HepG2 (cell line): ENCODE measurements around the gene LHFPL2. TPM values are rescaled to one million over a fixed set of nuclear protein-coding genes. Genes with fewer than 3 reads are reported as not detected.

Experiments
- ATAC-seq: fragments of 200-7000 bp; cut with Tn5 transposase; 3 replicates; pipeline ENCODE4 v1.9.1; 2020; ENCODE audit warnings: mild to moderate bottlenecking, moderate library complexity
- BruUV-seq: library from RNA; stranded (reverse); fragments of 400-500 nt; replicated peaks from 2 replicates; lab custom pipeline; 2021; lab: Mats Ljungman, UMichigan
- CTCF ChIA-PET: fragments of 300-600 bp; formaldehyde crosslinking; extraction: SDS; loops from one replicate; lab custom pipeline; 2021; ENCODE audit warnings: low total read pairs, inconsistent platforms, low intra/inter-chr PET ratio; lab: Yijun Ruan, JAX
- POLR2A ChIA-PET: fragments of 350-600 bp; sonication (Branson Sonifier 250); formaldehyde crosslinking; loops from one replicate; lab custom pipeline; 2020; ENCODE audit warnings: antibody characterized with exemption, inconsistent platforms; lab: Yijun Ruan, JAX
- DNase-seq: peaks from one replicate; pipeline ENCODE4 v3.0.0-alpha.2; 2015; ENCODE audit warnings: low spot score
- FAIRE-seq: peaks from 3 replicates; lab custom pipeline; 2011; peaks lifted over from hg19 to GRCh38; lab: Jason Lieb, UNC
- H2AFZ ChIP-seq: one replicate; pipeline ENCODE4 v1.6.1; 2011; ENCODE audit warnings: low read length, inconsistent platforms
- H3K27ac ChIP-seq: fragments of 300-600 bp; 3 replicates; pipeline ENCODE4 v1.8.0; 2011; ENCODE audit warnings: mixed run types, mild to moderate bottlenecking, mixed read lengths, low read length, inconsistent platforms; ENCODE audit not compliant: insufficient read depth; ENCODE audit errors: extremely low read length
- H3K27me3 ChIP-seq, 2 experiments: fragments of 200-600 bp in 1 of 2; 2 replicates in 1 of 2; 3 replicates in 1 of 2; pipeline versions ENCODE4 v1.6.0 to v1.8.0; 2011; ENCODE audit warnings: low read length in 2 of 2, mild to moderate bottlenecking in 2 of 2, moderate library complexity in 2 of 2, inconsistent platforms in 1 of 2; ENCODE audit not compliant: insufficient read depth in 2 of 2, control insufficient read depth in 1 of 2
- H3K36me3 ChIP-seq, 2 experiments: fragments of 200-600 bp in 1 of 2; replicated peaks in 1 of 2; 2 replicates in 1 of 2; 3 replicates in 1 of 2; pipeline versions ENCODE4 v1.5.1 to v1.8.0; 2011; ENCODE audit warnings: low read length in 2 of 2, inconsistent platforms in 1 of 2; ENCODE audit not compliant: insufficient read depth in 2 of 2, control insufficient read depth in 1 of 2
- H3K4me1 ChIP-seq: 2 replicates; pipeline ENCODE4 v1.5.1; 2012; ENCODE audit warnings: low read length, inconsistent platforms; ENCODE audit not compliant: insufficient read depth
- H3K4me2 ChIP-seq: 2 replicates; pipeline ENCODE4 v1.6.0; 2011; ENCODE audit warnings: low read depth, low read length, inconsistent platforms
- H3K4me3 ChIP-seq, 3 experiments: fragments of 200-600 bp in 1 of 3; sonication (generic), shearing (Covaris generic) in 1 of 3; replicated peaks in 1 of 3; 2 replicates each; pipeline ENCODE4 v1.5.1; 2011 to 2016; ENCODE audit warnings: low read length in 3 of 3, inconsistent platforms in 2 of 3, low read depth in 2 of 3, mild to moderate bottlenecking in 2 of 3, control low read depth in 1 of 3, mixed read lengths in 1 of 3; ENCODE audit not compliant: insufficient read depth in 1 of 3
- H3K79me2 ChIP-seq: one replicate; pipeline ENCODE4 v1.6.1; 2011; ENCODE audit warnings: low read length, inconsistent platforms; ENCODE audit not compliant: insufficient read depth
- H3K9ac ChIP-seq: 2 replicates; pipeline ENCODE4 v1.6.0; 2011; ENCODE audit warnings: mild to moderate bottlenecking, low read depth, low read length, inconsistent platforms; ENCODE audit not compliant: insufficient read depth
- H3K9me3 ChIP-seq: 2 replicates; pipeline ENCODE4 v1.5.1; 2012; ENCODE audit warnings: mild to moderate bottlenecking, low read length
- H4K20me1 ChIP-seq: 2 replicates; pipeline ENCODE4 v1.6.0; 2011; ENCODE audit warnings: inconsistent platforms, mild to moderate bottlenecking, low read length, moderate library complexity; ENCODE audit not compliant: insufficient read depth
- CENPX ChIP-seq: sonication (generic); formaldehyde crosslinking; IDR thresholded peaks from 2 replicates; pipeline ENCODE4 v1.9.0; 2021; ENCODE audit warnings: mild to moderate bottlenecking, missing genetic modification reagents, moderate library complexity
- DR1 ChIP-seq: sonication (generic); formaldehyde crosslinking; IDR thresholded peaks from 2 replicates; pipeline ENCODE4 v1.8.0; 2021; ENCODE audit warnings: mild to moderate bottlenecking, missing genetic modification reagents, inconsistent platforms
- EED ChIP-seq: sonication (generic); formaldehyde crosslinking; IDR thresholded peaks from 2 replicates; pipeline ENCODE4 v1.5.0; 2020; ENCODE audit warnings: mild to moderate bottlenecking, missing genetic modification reagents
- ETV6 ChIP-seq: sonication (generic); formaldehyde crosslinking; conservative IDR thresholded peaks from 2 replicates; pipeline ENCODE4 v1.4.0; 2020; ENCODE audit warnings: missing genetic modification reagents
- FLYWCH1 ChIP-seq: sonication (generic); formaldehyde crosslinking; IDR thresholded peaks from 2 replicates; pipeline ENCODE4 v1.8.1; 2023; ENCODE audit warnings: mild to moderate bottlenecking, missing genetic modification reagents
- HNRNPL ChIP-seq: fragments of 200-400 bp; formaldehyde crosslinking; IDR thresholded peaks from 2 replicates; pipeline ENCODE4 v1.6.1; 2017; ENCODE audit warnings: mild to moderate bottlenecking, low read depth, low read length
- HOXA7 ChIP-seq: sonication (generic); formaldehyde crosslinking; IDR thresholded peaks from 2 replicates; pipeline ENCODE4 v1.8.1; 2022; ENCODE audit warnings: mild to moderate bottlenecking, missing genetic modification reagents, moderate library complexity
- JDP2 ChIP-seq: sonication (generic); formaldehyde crosslinking; IDR thresholded peaks from 2 replicates; pipeline ENCODE4 v1.8.1; 2022; ENCODE audit warnings: missing genetic modification reagents, borderline replicate concordance
- KLF9 ChIP-seq: IDR thresholded peaks from 2 replicates; pipeline ENCODE4 v1.6.1; 2016; ENCODE audit warnings: low read depth
- LRRFIP1 ChIP-seq: sonication (generic); formaldehyde crosslinking; conservative IDR thresholded peaks from 2 replicates; pipeline ENCODE4 v1.4.0; 2020; ENCODE audit warnings: missing genetic modification reagents
- MAF1 ChIP-seq: sonication (generic); formaldehyde crosslinking; IDR thresholded peaks from 2 replicates; pipeline ENCODE4 v1.5.0; 2020; ENCODE audit warnings: missing genetic modification reagents, borderline replicate concordance
- MIXL1 ChIP-seq: IDR thresholded peaks from 2 replicates; pipeline ENCODE4 v1.6.1; 2016
- RFX5 ChIP-seq: IDR thresholded peaks from 2 replicates; pipeline ENCODE4 v1.6.1; 2011; ENCODE audit warnings: low read depth, low read length, improper control_type of control experiment
- STAT5B ChIP-seq: sonication (generic); formaldehyde crosslinking; IDR thresholded peaks from 2 replicates; pipeline ENCODE4 v1.4.0; 2020; ENCODE audit warnings: missing genetic modification reagents
- ZC3H4 ChIP-seq: sonication (generic); formaldehyde crosslinking; IDR thresholded peaks from 2 replicates; pipeline ENCODE4 v1.4.0; 2020; ENCODE audit warnings: missing genetic modification reagents, borderline replicate concordance
- ZNF205 ChIP-seq: IDR thresholded peaks from 2 replicates; pipeline ENCODE4 v1.6.1; 2018; ENCODE audit warnings: missing biosample characterization, missing genetic modification reagents
- ZNF264 ChIP-seq: sonication (generic); formaldehyde crosslinking; IDR thresholded peaks from 2 replicates; pipeline ENCODE4 v1.4.0; 2020; ENCODE audit warnings: missing genetic modification reagents
- ZNF510 ChIP-seq: sonication (generic); formaldehyde crosslinking; IDR thresholded peaks from 2 replicates; pipeline ENCODE4 v1.4.0; 2020; ENCODE audit warnings: low read depth, mild to moderate bottlenecking, missing genetic modification reagents
- ZNF766 ChIP-seq: sonication (generic); formaldehyde crosslinking; IDR thresholded peaks from 2 replicates; pipeline ENCODE4 v1.5.0; 2020; ENCODE audit warnings: missing genetic modification reagents, borderline replicate concordance
- WGBS: methylation state at CpG from one replicate; pipeline ENCODE4 v1.1.6; 2017; ENCODE audit warnings: low lambda C conversion rate; 5-methylcytosine and 5-hydroxymethylcytosine counted together
- in situ Hi-C: cut with HindIII; loops from 2 replicates; pipeline ENCODE4 v1.10.0; 2017; ENCODE audit warnings: low pct_unique_long_range_greater_than_20kb; ENCODE audit not compliant: extremely low pct_ligation_motif_present
- intact Hi-C: fragments of 100-400 bp; cut with micrococcal nuclease; formaldehyde crosslinking; loops from one replicate; pipeline ENCODE4 v1.10.0; 2022; ENCODE audit not compliant: unreplicated experiment
- polyA plus RNA-seq, 8 experiments: library from polyadenylated mRNA; depleted of rRNA in 3 of 8; stranded (reverse) in 7 of 8; unstranded in 1 of 8; fragments of >200 nt; fragmentation: Illumina TruSeq in 4 of 8; extraction: Trizol in 4 of 8; gene quantifications; 2 replicates each; pipeline versions ENCODE4 v1.2.1 to v1.2.3, GENCODE V29; 2011 to 2016; ENCODE audit warnings: low read depth in 4 of 8, missing spikeins in 1 of 8, mixed read lengths in 1 of 8; ENCODE audit not compliant: insufficient read depth in 1 of 8
- total RNA-seq, 5 experiments: library from RNA; depleted of rRNA; stranded (reverse); fragments of >200 nt; fragmentation: Illumina TruSeq; extraction: Trizol; gene quantifications; 2 replicates each; pipeline ENCODE4 v1.2.3, GENCODE V29; 2016; ENCODE audit warnings: low read depth in 1 of 5

LHFPL2 gene
- total and polyA plus RNA-seq, 2 of the 13 experiments (the other 11 are each of a cell fraction or from before 2014, with no cell fraction given) = 6.0 to 20.0 TPM

- peaks cover 17% of the 10 kb centered on the region for H3K79me2 ChIP-seq
- no peaks in the 10 kb centered on the region for H3K9me3 ChIP-seq
- 95% methylated on average over 5 of the region's 5 CpGs for WGBS
- no peak overlapping the region for H3K4me3 ChIP-seq
- ATAC-seq (no peak), FAIRE-seq (no peak), DNase-seq (no peak)
- no peak overlapping the region for H3K27ac ChIP-seq
- no peak overlapping the region for H3K4me2 ChIP-seq
- no peak overlapping the region for H3K9ac ChIP-seq
- H2AFZ ChIP-seq = no peak overlapping the region
- TF ChIP-seq MAF1 (CRISPR knock-in tag) = no peak
- TF ChIP-seq DR1 = no peak
- TF ChIP-seq ZC3H4 (CRISPR knock-in tag) = no peak
- TF ChIP-seq EED (CRISPR knock-in tag) = no peak
- TF ChIP-seq LRRFIP1 = no peak
- TF ChIP-seq ZNF766 = no peak
- no peak for TF ChIP-seq JDP2 (CRISPR knock-in tag)
- no peak for TF ChIP-seq CENPX
- no peak for TF ChIP-seq RFX5
- TF ChIP-seq FLYWCH1 = no peak
- no peak for TF ChIP-seq STAT5B (CRISPR knock-in tag)
- no peak for TF ChIP-seq ETV6 (CRISPR knock-in tag)
- TF ChIP-seq HNRNPL = no peak
- no peak for TF ChIP-seq ZNF205 (CRISPR knock-in tag)
- TF ChIP-seq ZNF510 (CRISPR knock-in tag) = no peak
- TF ChIP-seq MIXL1 (CRISPR knock-in tag) = no peak
- no peak for TF ChIP-seq ZNF264 (CRISPR knock-in tag)
- TF ChIP-seq KLF9 (CRISPR knock-in tag) = no peak
- no peak for TF ChIP-seq HOXA7 (CRISPR knock-in tag)
- H4K20me1 ChIP-seq = no peaks in the 10 kb centered on the region
- intact Hi-C loops (no loop called here), in situ Hi-C loops (no loop called here)
- no TSS peak for BruUV-seq
- peaks cover 43% of the 10 kb centered on the region for H3K4me1 ChIP-seq
- H3K36me3 ChIP-seq = peaks cover 3 to 5% of the 10 kb centered on the region in 2 experiments; a peak in 2 of 5 replicates
- ChIA-PET POLR2A (no interaction called here), CTCF (no interaction called here)
- H3K27me3 ChIP-seq = no peaks in the 10 kb centered on the region
Measured at GRCh38 chr5:78568212-78568611, 80.4 kb downstream of the LHFPL2 start.
